H9 (cell line): Measurements from ENCODE around the gene KIT. TPM values are rescaled to one million over a fixed set of nuclear protein-coding genes. Genes with fewer than 3 reads are reported as not detected.

Experiments used
- DNase-seq: peaks from one replicate; pipeline ENCODE4 v3.0.0-alpha.2; 2017
- H2AFZ ChIP-seq: one replicate; pipeline ENCODE4 v1.6.1; 2013; ENCODE audit warnings: mild to moderate bottlenecking, low read length, control low read depth, moderate library complexity
- H2AK5ac ChIP-seq: 2 replicates; pipeline ENCODE4 v1.6.1; 2013; ENCODE audit warnings: low read length, control low read depth, mixed read lengths; ENCODE audit not compliant: insufficient read length
- H2BK120ac ChIP-seq: one replicate; pipeline ENCODE4 v1.6.1; 2013; ENCODE audit warnings: low read depth, mild to moderate bottlenecking, low read length, control low read depth, inconsistent platforms; ENCODE audit not compliant: poor library complexity, severe bottlenecking
- H2BK12ac ChIP-seq: 2 replicates; pipeline ENCODE4 v1.6.1; 2013; ENCODE audit warnings: low read length, control low read depth, mixed read lengths, low read depth; ENCODE audit not compliant: insufficient read length
- H2BK15ac ChIP-seq: 2 replicates; pipeline ENCODE4 v1.6.1; 2013; ENCODE audit warnings: low read depth, low read length, control low read depth
- H2BK20ac ChIP-seq: one replicate; pipeline ENCODE4 v1.6.1; 2013; ENCODE audit warnings: low read depth, mild to moderate bottlenecking, low read length, control low read depth, inconsistent platforms; ENCODE audit not compliant: poor library complexity, severe bottlenecking
- H2BK5ac ChIP-seq: 2 replicates; pipeline ENCODE4 v1.6.1; 2013; ENCODE audit warnings: low read length, control low read depth, mixed read lengths; ENCODE audit not compliant: insufficient read length
- H3K14ac ChIP-seq: 2 replicates; pipeline ENCODE4 v1.6.1; 2013; ENCODE audit warnings: low read length, control low read depth; ENCODE audit not compliant: insufficient read depth
- H3K18ac ChIP-seq: 2 replicates; pipeline ENCODE4 v1.6.1; 2013; ENCODE audit warnings: low read depth, mild to moderate bottlenecking, mixed read lengths, low read length, control low read depth; ENCODE audit not compliant: insufficient read length
- H3K23ac ChIP-seq: 2 replicates; pipeline ENCODE4 v1.6.1; 2013; ENCODE audit warnings: low read length, control low read depth, mixed read lengths, low read depth; ENCODE audit not compliant: insufficient read length
- H3K23me2 ChIP-seq: 2 replicates; pipeline ENCODE4 v1.6.1; 2013; ENCODE audit warnings: low read depth, mild to moderate bottlenecking, mixed read lengths, low read length, control low read depth; ENCODE audit not compliant: insufficient read length, poor library complexity, severe bottlenecking
- H3K27ac ChIP-seq: 2 replicates; pipeline ENCODE4 v1.5.1; 2013; ENCODE audit warnings: low read length, control low read depth, mixed read lengths, low read depth; ENCODE audit not compliant: insufficient read length
- H3K27me3 ChIP-seq: 2 replicates; pipeline ENCODE4 v1.6.1; 2013; ENCODE audit warnings: low read length, control low read depth, inconsistent platforms; ENCODE audit not compliant: insufficient read depth
- H3K4ac ChIP-seq: 2 replicates; pipeline ENCODE4 v1.6.1; 2013; ENCODE audit warnings: low read depth, mild to moderate bottlenecking, control low read depth, inconsistent platforms, low read length, moderate library complexity
- H3K4me1 ChIP-seq: 2 replicates; pipeline ENCODE4 v1.6.1; 2013; ENCODE audit warnings: low read length, control low read depth, inconsistent platforms; ENCODE audit not compliant: insufficient read depth
- H3K4me2 ChIP-seq: 2 replicates; pipeline ENCODE4 v1.6.1; 2013; ENCODE audit warnings: low read length, control low read depth, mixed read lengths; ENCODE audit not compliant: insufficient read length, insufficient read depth
- H3K56ac ChIP-seq: 2 replicates; pipeline ENCODE4 v1.6.1; 2013; ENCODE audit warnings: low read depth, mild to moderate bottlenecking, mixed read lengths, low read length, control low read depth; ENCODE audit not compliant: insufficient read length
- H3K79me1 ChIP-seq: 2 replicates; pipeline ENCODE4 v1.6.1; 2013; ENCODE audit warnings: low read depth, mild to moderate bottlenecking, moderate library complexity, low read length, control low read depth, inconsistent platforms; ENCODE audit not compliant: insufficient read depth, poor library complexity, severe bottlenecking
- H3K79me2 ChIP-seq: 2 replicates; pipeline ENCODE4 v1.6.1; 2013; ENCODE audit warnings: low read length, control low read depth, inconsistent platforms; ENCODE audit not compliant: insufficient read depth
- H3K9ac ChIP-seq: 2 replicates; pipeline ENCODE4 v1.6.1; 2013; ENCODE audit warnings: low read length, control low read depth, mixed read lengths; ENCODE audit not compliant: insufficient read length; ENCODE audit errors: extremely low read depth
- H3K9me3 ChIP-seq: one replicate; pipeline ENCODE4 v1.6.1; 2013; ENCODE audit warnings: low read depth, low read length, inconsistent platforms; ENCODE audit not compliant: control insufficient read depth
- H3T11ph ChIP-seq: one replicate; pipeline ENCODE4 v1.6.1; 2013; ENCODE audit warnings: mild to moderate bottlenecking, low read length, control low read depth, inconsistent platforms
- H4K20me1 ChIP-seq: one replicate; pipeline ENCODE4 v1.6.1; 2013; ENCODE audit not compliant: control insufficient read depth, insufficient read length, insufficient read depth
- H4K5ac ChIP-seq: 2 replicates; pipeline ENCODE4 v1.6.1; 2013; ENCODE audit warnings: low read depth, mild to moderate bottlenecking, mixed read lengths, low read length, control low read depth; ENCODE audit not compliant: insufficient read length
- H4K8ac ChIP-seq: replicated peaks from 2 replicates; pipeline ENCODE4 v1.6.1; 2013; ENCODE audit warnings: low read length, control low read depth, mixed read lengths, low read depth; ENCODE audit not compliant: insufficient read length
- H4K91ac ChIP-seq: 2 replicates; pipeline ENCODE4 v1.6.1; 2013; ENCODE audit warnings: low read depth, mild to moderate bottlenecking, moderate library complexity, mixed read lengths, low read length, control low read depth; ENCODE audit not compliant: insufficient read length
- H3K27ac Mint-ChIP-seq, 3 experiments: 2 replicates in 2 of 3; 3 replicates in 1 of 3; pipeline ENCODE4 v1.8.0; 2020 to 2021; ENCODE audit warnings: mixed read lengths in 3 of 3, mild to moderate bottlenecking in 1 of 3, moderate library complexity in 1 of 3
- H3K27me3 Mint-ChIP-seq: 2 replicates; pipeline ENCODE4 v1.8.0; 2021; ENCODE audit warnings: low read depth, mild to moderate bottlenecking, moderate library complexity, mixed read lengths
- H3K36me3 Mint-ChIP-seq, 3 experiments: 2 replicates in 2 of 3; 3 replicates in 1 of 3; pipeline ENCODE4 v1.8.0; 2020 to 2021; ENCODE audit warnings: low read depth in 3 of 3, mixed read lengths in 3 of 3; ENCODE audit not compliant: insufficient read depth in 1 of 3
- H3K4me1 Mint-ChIP-seq, 2 experiments: 2 replicates each; pipeline ENCODE4 v1.8.0; 2020; ENCODE audit warnings: mixed read lengths in 2 of 2
- H3K4me3 Mint-ChIP-seq, 2 experiments: 2 replicates in 1 of 2; 3 replicates in 1 of 2; pipeline ENCODE4 v1.8.0; 2020 to 2021; ENCODE audit warnings: mild to moderate bottlenecking in 2 of 2, mixed read lengths in 2 of 2, moderate library complexity in 1 of 2
- H3K9me3 Mint-ChIP-seq, 2 experiments: 2 replicates in 1 of 2; 3 replicates in 1 of 2; pipeline ENCODE4 v1.8.0; 2020; ENCODE audit warnings: mild to moderate bottlenecking in 2 of 2, mixed read lengths in 2 of 2, moderate library complexity in 1 of 2
- CTCF ChIP-seq: fragments of 200-600 bp; sonication (generic); conservative IDR thresholded peaks from 3 replicates; pipeline ENCODE4 v1.8.0; 2021; ENCODE audit warnings: antibody characterized with exemption, mild to moderate bottlenecking
- WGBS: extraction: QIAGEN DNeasy Blood & Tissue Kit; methylation state at CpG from one replicate; pipeline ENCODE4 v1.1.7; 2013; ENCODE audit warnings: missing lambda C conversion rate, low lambda C conversion rate, mixed read lengths; ENCODE audit not compliant: insufficient read length; ENCODE audit errors: extremely low coverage; 5-methylcytosine and 5-hydroxymethylcytosine counted together
- total RNA-seq: library from RNA; stranded (reverse); gene quantifications from 2 replicates; pipeline ENCODE4 v1.2.1, GENCODE V29; 2021

KIT gene
- total RNA-seq, 1 experiment from 2014 or later, result 6.7 TPM

DNA sequence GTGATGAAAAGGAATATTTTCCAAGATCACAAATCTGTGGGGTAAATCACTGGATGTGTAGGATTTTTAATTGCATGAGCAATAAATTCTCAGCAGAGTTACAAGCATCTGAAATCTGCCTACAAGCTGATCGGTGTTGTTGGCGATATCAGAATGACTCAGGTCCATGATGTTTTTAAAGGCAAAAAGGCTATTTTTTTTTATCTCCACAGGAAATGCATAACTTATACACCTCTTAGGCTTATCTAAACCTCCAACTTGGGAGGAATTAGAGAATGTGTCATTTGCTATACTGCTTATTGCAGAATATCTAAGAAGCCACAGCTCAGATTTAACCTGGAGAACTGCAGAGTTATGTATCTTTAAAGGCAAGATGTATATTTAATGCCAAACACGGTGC lies 61.6 kb downstream of the KIT start:
- H3K23me2 ChIP-seq, result no peaks in the 10 kb centered on the region
- no peak overlapping the region for H3K9ac ChIP-seq
- H3K9me3 Mint-ChIP-seq, result no peaks in the 10 kb centered on the region
- H4K8ac ChIP-seq, result no peak overlapping the region
- H3K27me3 Mint-ChIP-seq, result no peaks in the 10 kb centered on the region; the same call in 1 of the 2 replicates
- no peak overlapping the region for H3K4ac ChIP-seq
- H2BK20ac ChIP-seq, result no peak overlapping the region
- no peak overlapping the region for H2AK5ac ChIP-seq
- H3K56ac ChIP-seq, result no peak overlapping the region
- no peak for DNase-seq
- H4K20me1 ChIP-seq, result no peaks in the 10 kb centered on the region
- no peaks in the 10 kb centered on the region for H3K4me1 ChIP-seq
- no peak overlapping the region for H2BK12ac ChIP-seq
- no peak overlapping the region for H3K23ac ChIP-seq
- H3K27ac ChIP-seq, result no peak overlapping the region
- no peaks in the 10 kb centered on the region for H3K79me2 ChIP-seq
- H4K5ac ChIP-seq, result no peak overlapping the region
- H3K4me3 Mint-ChIP-seq, result no peak overlapping the region
- no peaks in the 10 kb centered on the region; a peak in 1 of 7 replicates for H3K36me3 Mint-ChIP-seq
- H3K9me3 ChIP-seq, result no peaks in the 10 kb centered on the region
- H3K27me3 ChIP-seq, result no peaks in the 10 kb centered on the region
- peaks cover 3 to 12% of the 10 kb centered on the region in 2 experiments; a peak in 2 of 4 replicates for H3K4me1 Mint-ChIP-seq
- no peak for TF ChIP-seq CTCF
- no peak overlapping the region for H2BK5ac ChIP-seq
- H2AFZ ChIP-seq, result no peak overlapping the region
- H3K14ac ChIP-seq, result no peak overlapping the region
- no peak overlapping the region for H2BK15ac ChIP-seq
- H4K91ac ChIP-seq, result no peak overlapping the region
- H2BK120ac ChIP-seq, result no peak overlapping the region
- no peak overlapping the region for H3K4me2 ChIP-seq
- no peak overlapping the region; a peak in 1 of 7 replicates for H3K27ac Mint-ChIP-seq
- H3K79me1 ChIP-seq, result no peaks in the 10 kb centered on the region
- H3T11ph ChIP-seq, result no peak overlapping the region
- no CpG with 5 or more reads among the region's 3 CpGs for WGBS
- H3K18ac ChIP-seq, result no peak overlapping the region
